Measurements from ENCODE around the gene CFAP58. TPM values are rescaled to one million over a fixed set of nuclear protein-coding genes. Genes with fewer than 3 reads are reported as not detected.

Gene CFAP58, protein sequence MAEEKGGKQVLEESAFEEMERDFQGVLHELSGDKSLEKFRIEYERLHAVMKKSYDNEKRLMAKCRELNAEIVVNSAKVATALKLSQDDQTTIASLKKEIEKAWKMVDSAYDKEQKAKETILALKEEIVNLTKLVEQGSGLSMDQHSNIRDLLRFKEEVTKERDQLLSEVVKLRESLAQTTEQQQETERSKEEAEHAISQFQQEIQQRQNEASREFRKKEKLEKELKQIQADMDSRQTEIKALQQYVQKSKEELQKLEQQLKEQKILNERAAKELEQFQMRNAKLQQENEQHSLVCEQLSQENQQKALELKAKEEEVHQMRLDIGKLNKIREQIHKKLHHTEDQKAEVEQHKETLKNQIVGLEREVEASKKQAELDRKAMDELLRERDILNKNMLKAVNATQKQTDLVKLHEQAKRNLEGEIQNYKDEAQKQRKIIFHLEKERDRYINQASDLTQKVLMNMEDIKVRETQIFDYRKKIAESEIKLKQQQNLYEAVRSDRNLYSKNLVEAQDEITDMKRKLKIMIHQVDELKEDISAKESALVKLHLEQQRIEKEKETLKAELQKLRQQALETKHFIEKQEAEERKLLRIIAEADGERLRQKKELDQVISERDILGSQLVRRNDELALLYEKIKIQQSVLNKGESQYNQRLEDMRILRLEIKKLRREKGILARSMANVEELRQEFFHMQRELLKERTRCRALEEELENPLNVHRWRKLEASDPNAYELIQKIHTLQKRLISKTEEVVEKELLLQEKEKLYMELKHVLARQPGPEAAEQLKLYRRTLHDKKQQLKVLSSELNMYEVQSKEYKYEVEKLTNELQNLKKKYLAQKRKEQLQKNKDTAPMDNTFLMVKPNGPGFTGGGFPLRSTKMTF
- total RNA-seq: 0.43 and 0.48 TPM in 2 replicates

DNA sequence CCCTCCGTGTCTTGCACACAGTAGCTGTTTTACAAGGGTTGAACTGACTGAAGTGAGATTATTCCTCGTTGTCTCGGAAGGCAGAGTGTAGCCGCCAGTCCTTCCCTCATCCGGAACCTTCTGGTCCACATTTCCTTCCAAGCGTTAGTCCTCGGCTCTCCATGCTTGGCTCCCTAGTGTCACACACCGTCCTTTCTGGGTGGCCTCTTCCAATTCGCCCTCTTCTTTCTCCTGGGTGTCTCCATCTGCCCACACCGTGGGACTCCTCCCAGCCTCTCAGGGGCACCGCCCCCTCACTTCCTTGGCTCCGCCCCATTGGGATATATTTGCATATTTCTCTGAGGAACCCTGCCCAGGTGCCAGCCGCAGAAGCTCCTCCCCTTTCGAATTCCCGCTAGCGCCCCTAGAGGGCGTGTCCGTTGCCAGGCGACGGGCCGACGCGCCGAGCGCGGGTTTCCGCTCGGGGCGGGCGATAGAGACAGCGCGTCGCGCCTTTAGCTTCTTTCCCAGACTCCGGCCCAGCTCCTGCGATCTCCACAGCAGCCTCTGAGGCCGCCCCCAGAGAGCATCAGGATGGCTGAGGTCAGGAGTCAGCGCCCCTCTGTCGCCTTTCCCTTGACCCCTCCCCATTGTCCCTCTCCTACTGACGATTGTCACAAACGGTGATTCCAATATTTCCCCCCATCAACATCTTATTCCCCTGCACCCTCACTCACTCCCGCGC is at the start of gene CFAP58:
Gene CFAP58, plus strand, starts transcription at position 509 of the 724 bp plus-strand sequence. Its CDS starts 65 bp downstream, at position 574.

DNA sequence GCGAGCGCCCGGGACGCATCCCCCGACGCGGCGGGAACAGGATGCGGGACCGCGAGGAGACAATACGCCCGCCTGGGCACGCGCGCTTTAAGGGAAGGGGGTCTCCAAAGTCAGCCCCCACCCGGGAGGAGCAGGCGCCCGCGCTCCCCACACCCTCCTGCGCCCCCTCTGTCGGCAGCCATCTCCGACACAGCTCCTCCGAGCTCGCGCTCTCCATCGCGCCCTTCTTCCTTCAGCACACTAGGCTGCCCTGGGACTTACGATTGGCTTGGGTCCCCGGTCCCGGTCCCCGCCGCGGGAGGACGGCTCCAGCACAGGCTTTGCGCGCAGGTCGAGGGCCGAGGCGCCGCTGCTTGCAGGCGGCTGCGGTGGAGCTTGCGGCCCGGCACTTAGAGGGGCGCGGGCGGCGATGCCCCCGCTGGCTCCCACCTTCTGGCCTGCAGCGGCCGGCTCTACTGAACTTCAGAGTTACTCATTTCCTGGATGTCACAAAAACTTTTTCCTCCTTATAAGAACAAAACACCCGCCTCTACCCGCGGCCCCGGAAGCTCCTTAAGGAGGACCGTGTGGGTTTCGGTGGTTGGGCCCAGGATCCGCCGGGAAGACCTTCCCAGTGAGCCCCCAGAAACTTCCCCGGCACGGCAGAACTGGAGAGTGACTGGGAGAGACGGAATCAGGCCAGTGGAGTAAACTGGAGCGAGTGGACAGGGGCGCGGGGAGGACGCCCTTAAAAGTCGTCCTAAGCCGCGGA is 15.5 kb upstream of the CFAP58 start, which contains the start of gene ITPRIP:
Gene ITPRIP, minus strand, starts transcription at position 481 of the 751 bp plus-strand sequence. CDS start 22,414 bp downstream, outside the sequence.

Other genes with a start within 250 kb of the CFAP58 start
- gene SFR1, start 231.7 kb upstream of the CFAP58 start, total RNA-seq: 3.9 and 6.2 TPM in 2 replicates
- gene CFAP43, start 121.5 kb upstream of the CFAP58 start, total RNA-seq: 0.21 and 0.48 TPM in 2 replicates
- gene GSTO1, start 98.9 kb upstream of the CFAP58 start, total RNA-seq: 122 and 180 TPM in 2 replicates
- 21.7 and 41.8 TPM in 2 replicates for gene GSTO2, start 84.6 kb upstream of the CFAP58 start, total RNA-seq
- gene ITPRIP, start 15.4 kb upstream of the CFAP58 start, total RNA-seq: 17.1 and 22.2 TPM in 2 replicates